ENCODE data around the gene UPK2.

DNA sequence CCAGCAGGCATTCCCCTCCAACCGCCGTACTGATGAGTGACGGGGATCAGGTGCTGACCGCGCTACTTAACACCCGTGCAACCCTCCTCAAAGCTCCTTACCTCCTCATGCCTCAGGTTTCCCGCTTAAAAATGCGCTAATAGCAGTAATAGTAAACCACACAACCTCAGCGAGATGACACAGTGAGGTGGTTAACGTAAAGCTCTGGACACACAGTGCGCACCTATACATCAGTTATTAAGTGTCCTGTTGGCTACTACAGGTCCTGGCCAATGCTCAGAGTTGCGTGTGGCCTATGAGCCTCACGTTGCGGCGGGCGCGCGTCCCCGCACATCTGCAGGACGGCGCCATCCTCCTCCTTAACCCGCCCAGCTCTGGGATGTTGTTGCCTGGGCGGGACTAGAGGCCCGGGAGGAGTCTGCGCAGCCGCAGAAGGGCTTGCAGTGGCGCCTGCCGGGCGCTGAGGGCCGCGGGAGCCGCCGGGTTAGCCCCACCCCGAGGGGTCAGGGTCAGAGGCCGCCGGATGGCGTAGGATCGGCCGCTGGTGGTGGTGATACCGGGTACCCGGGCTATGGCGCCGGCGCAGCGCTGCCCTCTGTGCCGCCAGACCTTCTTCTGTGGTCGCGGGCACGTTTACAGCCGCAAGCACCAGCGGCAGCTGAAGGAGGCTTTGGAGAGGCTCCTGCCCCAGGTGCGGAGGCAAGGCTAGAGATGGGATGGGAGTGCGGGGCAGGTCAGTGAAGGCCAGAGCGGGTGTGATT, 41.7 kb downstream of the UPK2 start, which contains the start of gene CENATAC:
- TF ChIP-seq CTCF (IDR thresholded peaks at IDR 0.05 in 8 of 11, conservative IDR thresholded peaks at IDR 0.05 in 3 of 11) (peak in 9 of 11 experiments; percentile 1 to 70 (median 44)), POLR2A (IDR thresholded peaks at IDR 0.05) (peak in 1 of 3 donors; percentile 36), POLR2AphosphoS5 (IDR thresholded peaks at IDR 0.05) (peak; percentile 92 to 96 (median 95))
